Stimulated activated CD8-positive, alpha-beta memory T cell treated with anti-CD3 and anti-CD28 coated beads, Interleukin-12 subunit alpha, Interleukin-12 subunit beta, amount 100 ng/mL, for 4 hours (primary cell): Measurements from ENCODE around the gene FRMD3.

Source experiments
- DNase-seq: peaks from one replicate; pipeline ENCODE4 v3.0.0-alpha.2; 2020; ENCODE audit warnings: low read depth

FRMD3 gene

DNA sequence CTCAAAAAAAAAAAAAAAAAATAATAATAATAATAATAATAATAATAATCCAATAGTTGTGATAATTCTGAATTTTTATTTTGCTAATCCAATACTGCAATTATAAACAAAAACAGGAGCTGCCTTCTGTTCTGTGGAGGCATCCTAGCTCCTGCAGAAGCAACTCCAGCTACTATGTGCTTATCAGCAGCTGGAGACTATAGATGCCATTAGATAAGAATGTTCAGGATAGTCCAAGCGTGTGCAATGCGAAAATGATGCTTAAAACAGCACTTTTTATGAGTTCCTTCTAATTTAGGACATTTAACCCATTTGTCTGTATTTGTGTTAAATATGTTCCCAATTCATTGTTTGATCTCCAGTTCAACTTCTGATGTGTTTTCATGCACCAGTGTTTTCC, 254.7 kb downstream of the FRMD3 start:
- DNase-seq: no peak

GRCh38 chr9:83281306-83282255, 256.6 kb downstream of the FRMD3 start:
- no peak for DNase-seq

- no peak for DNase-seq
These were observed 257.4 kb downstream of the FRMD3 start for GRCh38 chr9:83280790-83281189.

DNA sequence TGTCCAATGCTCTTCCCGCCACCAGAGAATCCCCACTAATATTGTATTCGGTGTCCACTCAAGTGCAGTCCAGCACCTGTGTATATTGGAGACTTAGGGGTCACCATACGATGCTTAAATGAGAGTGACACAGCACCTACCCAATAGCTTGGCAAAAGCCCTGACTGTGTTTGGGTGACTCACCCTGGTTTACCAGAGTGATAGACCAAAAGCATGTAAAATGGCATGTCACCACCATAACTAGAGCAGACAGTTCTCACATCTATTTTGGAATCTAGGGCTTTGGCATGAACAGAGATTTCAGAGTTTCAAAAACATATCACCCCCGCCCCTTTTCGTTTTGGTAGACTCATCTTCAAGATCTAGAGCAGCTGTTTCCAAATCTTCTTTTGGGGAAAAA, 257.9 kb downstream of the FRMD3 start:
- DNase-seq: no peak

DNA sequence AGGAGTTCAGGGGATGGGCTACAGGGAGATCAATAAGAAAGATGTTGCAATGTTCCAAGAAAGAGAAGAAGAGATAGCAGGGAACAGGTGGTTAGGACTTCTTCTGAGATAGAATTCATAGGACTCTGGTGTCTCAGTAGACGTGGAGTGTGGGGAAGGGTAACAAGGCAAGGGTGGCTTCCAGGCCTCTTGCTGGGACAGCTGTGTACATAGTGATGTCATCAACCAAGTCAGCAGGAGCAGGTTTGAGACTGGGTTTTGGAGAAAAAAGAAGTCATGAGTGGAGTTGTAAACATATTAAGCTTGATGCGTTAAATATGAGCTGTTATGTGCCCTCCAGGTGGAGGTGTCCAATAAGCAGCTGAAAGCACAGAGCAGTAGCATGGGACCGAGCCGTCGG, 263.4 kb downstream of the FRMD3 start:
- no peak for DNase-seq

DNA sequence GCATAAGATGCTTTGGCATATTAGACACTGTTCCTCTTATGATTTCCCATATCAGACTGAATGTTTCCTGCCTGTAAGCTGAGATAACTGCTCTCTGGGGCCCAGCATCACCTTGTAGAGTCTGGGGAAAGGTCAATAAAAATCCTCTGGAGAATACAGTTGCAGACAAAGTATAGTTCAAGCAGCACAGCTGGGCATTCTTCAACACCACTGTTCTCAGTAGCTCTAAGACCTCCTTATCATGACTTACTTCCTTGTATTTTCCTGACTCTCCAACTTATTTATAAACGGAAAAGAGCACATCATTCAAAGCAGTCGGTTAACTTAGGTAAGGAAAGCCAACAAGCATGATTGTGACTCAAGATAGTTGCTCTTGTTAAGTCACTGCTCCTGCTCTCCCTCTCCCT, 266.5 kb downstream of the FRMD3 start:
- no peak for DNase-seq

GRCh38 chr9:83270116-83270515, 268.1 kb downstream of the FRMD3 start:
- no peak for DNase-seq

DNA sequence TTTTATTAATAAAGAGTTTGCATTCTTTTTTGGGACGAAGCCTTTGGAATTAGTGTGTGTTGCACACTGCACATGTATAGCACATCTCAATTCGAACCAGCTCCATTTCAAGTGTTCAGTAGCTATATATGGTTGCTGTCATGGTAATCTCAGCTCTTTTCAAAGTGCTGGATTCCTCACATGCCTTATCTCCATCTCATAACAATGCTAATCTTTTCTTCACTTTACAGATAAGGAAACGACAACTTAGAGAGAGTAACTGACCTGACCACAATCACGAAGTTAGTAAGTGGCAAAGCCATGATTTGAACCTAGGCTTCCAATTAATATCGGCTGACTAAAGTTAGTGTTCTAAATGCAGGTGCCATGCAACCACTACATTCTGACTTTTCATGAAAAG, 270.5 kb downstream of the FRMD3 start:
- DNase-seq: no peak

- no peak for DNase-seq
These were observed 271.3 kb downstream of the FRMD3 start for GRCh38 chr9:83266666-83267496.

DNA sequence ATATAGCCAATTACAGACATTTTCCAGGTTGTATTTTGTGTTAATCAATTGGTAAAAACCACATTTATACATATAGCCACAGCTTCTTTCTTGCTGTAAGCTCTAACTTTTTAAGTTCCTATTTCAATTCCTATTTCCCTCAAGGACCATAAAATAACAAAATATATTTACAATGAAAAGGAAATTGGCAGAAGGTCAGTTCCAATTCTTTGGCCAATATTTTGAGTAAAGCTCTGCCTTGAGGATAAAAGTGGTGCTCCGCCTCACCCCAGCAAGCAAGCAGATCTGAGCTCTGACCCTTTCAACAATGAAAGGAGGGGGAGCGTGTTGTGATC, 271.9 kb downstream of the FRMD3 start:
- no peak for DNase-seq

DNA sequence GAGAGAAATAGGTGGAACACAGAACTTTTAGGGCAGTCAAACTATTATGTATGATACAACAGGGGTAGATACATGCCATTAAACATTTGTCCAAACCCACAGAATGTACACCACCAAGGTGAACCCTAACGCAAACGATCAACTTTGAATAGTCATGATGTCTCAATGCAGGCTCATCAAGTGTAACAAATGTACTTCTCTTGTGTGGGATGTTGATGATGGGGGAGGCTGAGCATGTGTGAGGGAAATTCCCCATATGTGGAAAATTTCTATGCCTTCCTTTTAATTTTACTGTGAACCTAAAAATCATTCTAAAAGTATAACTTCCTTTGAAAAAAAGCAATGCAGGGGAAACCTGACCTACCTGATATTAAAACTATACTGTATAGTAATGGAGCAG, 273.9 kb downstream of the FRMD3 start:
- DNase-seq: no peak

DNA sequence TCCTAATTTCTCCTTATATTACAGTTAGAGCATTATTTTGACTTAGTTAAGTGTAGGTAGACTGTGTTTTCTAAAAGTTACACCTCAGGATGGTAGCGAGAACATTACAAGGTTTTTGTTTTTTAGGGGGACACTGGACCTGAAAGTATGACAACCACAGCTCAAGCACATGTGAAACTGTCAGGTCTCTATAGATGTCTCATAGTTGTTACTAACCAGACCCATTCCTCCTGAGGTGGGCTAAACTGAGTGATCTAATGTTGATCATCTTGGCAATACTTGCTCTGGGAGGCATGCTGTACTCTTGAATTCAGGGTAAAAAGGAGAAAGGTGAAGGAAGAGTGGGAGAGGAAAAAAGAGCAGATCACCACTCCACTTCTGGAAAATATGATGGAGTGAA, 278.6 kb downstream of the FRMD3 start:
- DNase-seq: no peak

- DNase-seq: no peak
These were observed 280.0 kb downstream of the FRMD3 start for GRCh38 chr9:83257937-83258891.

GRCh38 chr9:83247732-83248131, 290.5 kb downstream of the FRMD3 start:
- no peak for DNase-seq

DNA sequence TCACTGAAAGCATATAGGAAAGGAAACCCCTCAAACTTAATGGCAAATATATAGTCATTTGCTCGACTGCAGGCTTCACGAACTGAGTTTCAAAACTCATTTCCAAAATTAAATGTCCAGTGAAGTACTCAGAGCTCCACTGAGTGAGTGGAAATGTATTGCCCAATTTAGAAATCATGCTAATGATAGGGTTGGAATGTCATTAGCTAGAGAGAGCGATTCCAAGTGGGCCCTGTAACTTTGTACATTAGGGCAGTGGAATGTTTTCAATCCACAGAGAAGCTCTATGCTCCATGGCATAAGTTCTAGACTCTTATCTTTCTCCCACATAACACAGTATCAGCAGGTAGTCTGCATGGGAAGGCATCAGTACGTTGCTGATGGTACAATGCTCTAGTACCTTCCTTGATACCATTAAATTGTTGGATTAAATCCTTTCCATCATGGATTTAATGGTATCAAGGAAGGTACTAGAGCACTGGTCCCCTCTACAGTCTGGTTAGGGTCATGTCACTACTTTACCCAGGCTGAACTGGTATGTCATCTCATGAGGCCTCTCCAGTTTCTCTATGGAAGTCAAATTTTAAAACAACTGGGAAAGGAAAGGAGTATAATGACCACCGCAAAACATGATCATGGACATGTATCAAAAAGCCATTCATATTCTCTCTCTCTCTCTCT, 292.1 kb downstream of the FRMD3 start:
- DNase-seq: no peak

GRCh38 chr9:83242066-83242465, 296.1 kb downstream of the FRMD3 start:
- DNase-seq: no peak

- DNase-seq: no peak
These were observed 297.5 kb downstream of the FRMD3 start for GRCh38 chr9:83240671-83241070.

DNA sequence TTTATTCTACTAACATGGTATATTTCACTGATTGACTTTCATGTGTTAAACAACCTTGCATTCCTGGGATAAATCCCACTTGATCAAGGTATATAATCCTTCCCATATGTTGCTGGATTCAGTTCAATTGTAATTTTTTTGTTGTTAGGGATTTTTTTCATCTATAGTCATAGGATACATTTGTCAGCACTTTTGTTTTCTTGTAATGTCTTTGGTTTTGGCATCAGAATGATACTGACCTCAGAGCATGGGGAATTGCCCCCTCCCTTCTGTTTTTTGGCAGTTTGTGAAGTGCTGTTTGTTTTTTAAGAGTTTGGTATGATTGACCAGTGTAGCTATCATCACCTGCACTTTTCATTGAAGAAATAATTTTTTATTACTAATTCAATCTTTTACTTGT, 298.5 kb downstream of the FRMD3 start:
- DNase-seq: no peak

DNA sequence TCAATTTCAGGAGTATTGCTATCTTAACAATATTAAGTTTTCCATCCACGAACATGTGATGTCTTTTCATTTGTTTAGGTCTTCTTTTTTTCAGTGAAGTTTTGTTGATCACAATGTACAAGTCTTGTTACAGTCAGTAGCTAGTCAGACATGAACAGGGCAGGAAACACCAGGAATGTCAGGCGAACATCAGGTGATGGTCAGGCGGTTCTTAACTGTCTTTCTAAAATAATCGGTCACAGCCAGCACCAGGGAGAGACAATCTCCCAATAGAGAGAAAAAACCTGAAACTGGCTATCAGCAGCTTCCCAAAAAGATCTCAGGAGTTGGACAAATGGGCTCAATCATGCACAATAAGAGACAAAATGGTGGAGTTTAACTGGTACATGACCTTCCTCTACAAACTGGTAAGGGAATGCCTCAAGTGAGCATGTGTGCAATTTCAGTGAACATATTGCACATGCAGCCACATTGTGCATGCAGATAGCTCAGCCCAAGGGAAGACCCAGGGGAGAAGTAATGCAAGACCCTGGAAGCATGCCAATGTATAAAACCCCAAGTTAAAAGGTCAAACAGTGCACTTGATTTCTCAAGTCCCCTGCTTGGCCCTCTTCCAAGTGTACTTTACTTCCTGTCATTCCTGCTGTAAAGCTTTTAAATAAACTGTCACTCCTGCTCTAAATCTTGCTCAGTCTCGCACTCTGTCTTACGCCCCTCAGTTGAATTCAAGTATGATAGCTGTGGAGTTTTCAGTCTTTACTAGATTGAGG, 299.1 kb downstream of the FRMD3 start:
- DNase-seq: no peak

DNA sequence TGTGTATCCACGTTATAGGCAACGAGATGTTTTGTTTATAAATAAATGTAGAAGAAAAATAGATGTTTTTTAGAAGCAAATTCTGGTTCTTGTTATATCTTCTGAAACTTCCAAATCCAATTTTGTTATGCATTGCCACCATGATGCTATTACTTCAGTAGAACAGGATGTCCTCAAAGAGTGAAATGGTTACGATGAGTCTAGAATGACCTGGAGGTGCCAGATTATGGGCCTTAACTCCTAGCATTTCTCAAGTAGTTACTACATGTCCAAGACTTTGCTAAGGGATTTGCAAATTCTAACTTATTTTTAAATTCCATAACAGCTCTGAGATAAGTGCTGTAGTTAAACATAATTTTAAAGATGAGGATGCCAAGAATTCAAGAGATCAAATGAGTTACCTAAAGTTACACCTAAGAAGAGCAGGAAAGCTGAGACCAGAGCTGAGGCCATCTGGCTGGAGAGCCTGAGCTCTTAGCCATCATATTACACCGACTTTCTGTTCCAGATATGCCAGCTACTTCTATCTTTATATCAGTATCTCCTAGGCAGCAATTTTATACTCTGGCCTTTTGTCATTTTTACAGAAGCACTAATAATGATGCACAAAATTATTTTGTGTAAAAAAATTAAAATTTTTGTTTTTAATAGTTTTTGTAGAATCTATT, 302.0 kb downstream of the FRMD3 start:
- DNase-seq: no peak
